ENCODE measurements around the gene GSTM5. TPM values are rescaled to one million over a fixed set of nuclear protein-coding genes. Genes with fewer than 3 reads are reported as not detected.
"Not testable (repeated sequence)": the region's sequence is repeated elsewhere in the genome, so short reads cannot be mapped to it uniquely, and the experiment has no call there.

The GSTM5 gene
- total and polyA plus RNA-seq, 2 of the 8 experiments (the other 6 are each of a cell fraction or from before 2014, with no cell fraction given), result 0.24 to 0.89 TPM

DNA sequence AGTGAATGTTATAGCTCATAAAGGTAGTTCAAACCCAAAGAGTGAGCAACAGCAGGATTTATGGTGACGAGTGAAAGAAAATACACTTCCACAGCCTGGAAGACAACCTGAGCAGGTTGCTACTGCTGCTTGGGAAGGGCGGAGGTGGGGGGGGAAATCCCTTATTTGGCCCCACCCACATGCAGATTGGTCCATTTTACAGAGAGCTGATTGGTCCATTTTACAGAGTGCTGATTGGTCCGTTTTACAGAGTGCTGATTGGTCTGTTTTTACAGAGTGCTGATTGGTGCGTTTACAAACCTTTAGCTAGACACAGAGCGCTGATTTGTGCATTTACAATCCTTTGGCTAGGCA is 42.1 kb upstream of the GSTM5 start:
- not testable (repeated sequence) for H3K79me2 ChIP-seq (ENCODE audit: control insufficient read depth in 1 of 2, insufficient read depth in 2 of 2, low read length in 2 of 2); H4K5ac ChIP-seq (ENCODE audit: insufficient read length, low read depth, low read length); H2BK5ac ChIP-seq (ENCODE audit: low read depth, low read length); H2BK15ac ChIP-seq (ENCODE audit: low read length); H3K27me3 ChIP-seq (replicated peaks in 1 of 4; ENCODE audit: control insufficient read depth in 3 of 4, extremely low read depth in 1 of 4, insufficient read depth in 3 of 4, low read length in 3 of 4); H2BK20ac ChIP-seq (ENCODE audit: low read length); H2BK120ac ChIP-seq (replicated peaks; ENCODE audit: low read depth, low read length); H3K56ac ChIP-seq (replicated peaks; ENCODE audit: insufficient read length, low read depth, low read length); H3K36me3 ChIP-seq (ENCODE audit: control insufficient read depth in 2 of 4, insufficient read depth in 4 of 4, low read length in 3 of 4); H3K9me3 ChIP-seq (ENCODE audit: insufficient read depth in 2 of 2, low read depth in 1 of 2, low read length in 1 of 2); H3K79me1 ChIP-seq (ENCODE audit: low read depth, low read length); H3K14ac ChIP-seq (ENCODE audit: insufficient read length); FAIRE-seq; H4K20me1 ChIP-seq (replicated peaks in 1 of 2; ENCODE audit: control insufficient read depth in 1 of 2, insufficient read depth in 2 of 2, low read length in 2 of 2); H3K9ac ChIP-seq (replicated peaks in 1 of 4; ENCODE audit: extremely low read depth in 1 of 4, low read depth in 3 of 4, low read length in 3 of 4); H3K23me2 ChIP-seq (ENCODE audit: low read depth, low read length); H3K4me3 ChIP-seq (ENCODE audit: extremely low read depth in 1 of 4, insufficient read depth in 2 of 4, low read depth in 3 of 4, low read length in 4 of 4); H2AFZ ChIP-seq (ENCODE audit: low read length); H2AK5ac ChIP-seq (ENCODE audit: low read depth, low read length); H3K4me1 ChIP-seq (replicated peaks in 1 of 4; ENCODE audit: control insufficient read depth in 3 of 4, insufficient read depth in 4 of 4, low read length in 3 of 4); H3K27ac ChIP-seq (ENCODE audit: low read depth, low read length); DNase-seq (ENCODE audit: low read depth in 1 of 2, low spot score in 2 of 2); H3K18ac ChIP-seq (ENCODE audit: extremely low read depth, low read length); H3K4ac ChIP-seq (replicated peaks; ENCODE audit: insufficient read length, low read depth, low read length); H4K8ac ChIP-seq (ENCODE audit: extremely low read depth, insufficient read depth, low read length); H2BK12ac ChIP-seq (ENCODE audit: low read depth, low read length); H3K4me2 ChIP-seq (ENCODE audit: insufficient read depth in 1 of 2, low read depth in 2 of 2, low read length in 2 of 2); H4K91ac ChIP-seq (replicated peaks; ENCODE audit: insufficient read length, low read length); H3K23ac ChIP-seq (ENCODE audit: insufficient read length)
- 75% methylated on average over 3 of the region's 5 CpGs; no CpG with 5 or more reads in 1 of the 2 experiments for WGBS, 2 experiments (ENCODE audit: extremely low coverage in 1 of 2, insufficient coverage in 1 of 2, insufficient read length in 1 of 2, insufficient replicate concordance in 2 of 2, low coverage in 1 of 2, low lambda C conversion rate in 2 of 2, missing lambda C conversion rate in 1 of 2)
- POLR2A ChIA-PET (ENCODE audit: partially characterized antibody), result interaction anchor here (0.7 to 0.9 kb wide), 2 partner anchors 11 to 18 kb away, joined by 3 read pairs; partner anchors contain the start of gene GSTM1
- CTCF ChIA-PET (ENCODE audit: partially characterized antibody), result interaction anchor here (1.0 to 2.7 kb wide), 7 partner anchors 14 to 107 kb away, joined by 3 to 13 read pairs (median 3); partner anchors contain the start of gene GSTM4

Data from H1 (cell line).